Stimulated activated naive CD8-positive, alpha-beta T cell treated with anti-CD3 and anti-CD28 coated beads, Interleukin-15, amount 100 ng/mL, for 72 hours (primary cell): ENCODE results near the gene USB1.

ENCODE experiments used
- ATAC-seq: fragments of 150-1000 bp; cut with Tn5 transposase; 2 replicates; pipeline ENCODE4 v1.10.0; 2021; ENCODE audit warnings: mild to moderate bottlenecking, moderate library complexity
- DNase-seq, 2 donors: peaks; one replicate each; pipeline ENCODE4 v3.0.0; 2021 to 2022
- H3K27ac Mint-ChIP-seq, 2 donors: one replicate each; pipeline ENCODE4 v1.8.0; 2022; ENCODE audit warnings: mild to moderate bottlenecking in 2 of 2, mixed read lengths in 2 of 2, moderate library complexity in 2 of 2
- H3K27me3 Mint-ChIP-seq: one replicate; pipeline ENCODE4 v1.8.0; 2022; ENCODE audit warnings: mixed read lengths
- H3K4me1 Mint-ChIP-seq: one replicate; pipeline ENCODE4 v1.8.0; 2022; ENCODE audit warnings: mild to moderate bottlenecking, mixed read lengths
- H3K4me3 Mint-ChIP-seq, 2 donors: one replicate each; pipeline ENCODE4 v1.8.0; 2022; ENCODE audit warnings: mild to moderate bottlenecking in 2 of 2, mixed read lengths in 2 of 2, moderate library complexity in 1 of 2
- H3K9me3 Mint-ChIP-seq, 2 donors: one replicate each; pipeline ENCODE4 v1.8.0; 2022; ENCODE audit warnings: mixed read lengths in 2 of 2

Gene USB1

GRCh38 chr16:57982385-57982784, 18.8 kb upstream of the USB1 start:
- H3K9me3 Mint-ChIP-seq = no peaks in the 10 kb centered on the region
- peaks cover 21% of the 10 kb centered on the region for H3K4me1 Mint-ChIP-seq
- no peak for DNase-seq
- H3K27ac Mint-ChIP-seq = no peak overlapping the region
- H3K27me3 Mint-ChIP-seq = no peaks in the 10 kb centered on the region
- no peak overlapping the region for H3K4me3 Mint-ChIP-seq
- no peak for ATAC-seq

GRCh38 chr16:57984443-57985203, 16.6 kb upstream of the USB1 start:
- Mint-ChIP-seq H3K27ac (peak overlapping the region; percentile 66 to 86), H3K27me3 (no peaks in the 10 kb centered on the region), H3K9me3 (no peaks in the 10 kb centered on the region), H3K4me1 (peaks cover 21% of the 10 kb centered on the region), H3K4me3 (peak overlapping the region; percentile 95 to 96)
- peak; percentile 91 to 94 for DNase-seq
- peak; percentile 95 for ATAC-seq

GRCh38 chr16:57985204-57986181, 15.7 kb upstream of the USB1 start:
- H3K4me1 Mint-ChIP-seq = peaks cover 21% of the 10 kb centered on the region
- no peaks in the 10 kb centered on the region for H3K27me3 Mint-ChIP-seq
- peak overlapping the region; percentile 27 to 86 for H3K27ac Mint-ChIP-seq
- H3K4me3 Mint-ChIP-seq = peak overlapping the region; percentile 95 to 96
- DNase-seq (no peak), ATAC-seq (peak; percentile 71)
- no peaks in the 10 kb centered on the region for H3K9me3 Mint-ChIP-seq

GRCh38 chr16:57986196-57986595, 15.0 kb upstream of the USB1 start:
- peaks cover 21% of the 10 kb centered on the region for H3K4me1 Mint-ChIP-seq
- no peaks in the 10 kb centered on the region for H3K27me3 Mint-ChIP-seq
- H3K27ac Mint-ChIP-seq = no peak overlapping the region
- DNase-seq (no peak), ATAC-seq (no peak)
- H3K9me3 Mint-ChIP-seq = no peaks in the 10 kb centered on the region
- no peak overlapping the region for H3K4me3 Mint-ChIP-seq

GRCh38 chr16:57987441-57988177, 13.6 kb upstream of the USB1 start:
- ATAC-seq = no peak
- Mint-ChIP-seq H3K9me3 (no peaks in the 10 kb centered on the region), H3K4me1 (peaks cover 21% of the 10 kb centered on the region), H3K4me3 (no peak overlapping the region), H3K27me3 (no peaks in the 10 kb centered on the region), H3K27ac (peak overlapping the region in 1 of 2 donors; percentile 72)
- DNase-seq = no peak

GRCh38 chr16:57988929-57989328, 12.3 kb upstream of the USB1 start:
- H3K4me1 Mint-ChIP-seq = peaks cover 20% of the 10 kb centered on the region
- H3K4me3 Mint-ChIP-seq = no peak overlapping the region
- DNase-seq (no peak), ATAC-seq (no peak)
- no peaks in the 10 kb centered on the region for H3K27me3 Mint-ChIP-seq
- H3K27ac Mint-ChIP-seq = no peak overlapping the region
- H3K9me3 Mint-ChIP-seq = no peaks in the 10 kb centered on the region

GRCh38 chr16:57991551-57992059, 9.6 kb upstream of the USB1 start:
- no peak for DNase-seq
- Mint-ChIP-seq H3K9me3 (no peaks in the 10 kb centered on the region), H3K4me3 (no peak overlapping the region), H3K4me1 (peaks cover 23% of the 10 kb centered on the region), H3K27ac (peak overlapping the region in 1 of 2 donors; percentile 80), H3K27me3 (no peaks in the 10 kb centered on the region)
- ATAC-seq = no peak

GRCh38 chr16:57992084-57992483, 9.1 kb upstream of the USB1 start:
- H3K27ac Mint-ChIP-seq = peak overlapping the region in 1 of 2 donors; percentile 3
- DNase-seq (no peak), ATAC-seq (no peak)
- peaks cover 24% of the 10 kb centered on the region for H3K4me1 Mint-ChIP-seq
- no peaks in the 10 kb centered on the region for H3K27me3 Mint-ChIP-seq
- H3K4me3 Mint-ChIP-seq = no peak overlapping the region
- H3K9me3 Mint-ChIP-seq = no peaks in the 10 kb centered on the region

GRCh38 chr16:57993438-57993837, 7.8 kb upstream of the USB1 start:
- no peak overlapping the region for H3K4me3 Mint-ChIP-seq
- ATAC-seq = no peak
- H3K27me3 Mint-ChIP-seq = no peaks in the 10 kb centered on the region
- H3K4me1 Mint-ChIP-seq = peaks cover 37% of the 10 kb centered on the region
- DNase-seq = no peak
- H3K9me3 Mint-ChIP-seq = no peaks in the 10 kb centered on the region
- no peak overlapping the region for H3K27ac Mint-ChIP-seq

GRCh38 chr16:57993897-57994296, 7.3 kb upstream of the USB1 start:
- ATAC-seq = no peak
- Mint-ChIP-seq H3K9me3 (no peaks in the 10 kb centered on the region), H3K27ac (no peak overlapping the region), H3K27me3 (no peaks in the 10 kb centered on the region), H3K4me3 (no peak overlapping the region), H3K4me1 (peaks cover 42% of the 10 kb centered on the region)
- DNase-seq = no peak

GRCh38 chr16:57994361-57994760, 6.8 kb upstream of the USB1 start:
- ATAC-seq (no peak), DNase-seq (no peak)
- Mint-ChIP-seq H3K4me1 (peaks cover 47% of the 10 kb centered on the region), H3K9me3 (no peaks in the 10 kb centered on the region), H3K4me3 (no peak overlapping the region), H3K27ac (no peak overlapping the region), H3K27me3 (no peaks in the 10 kb centered on the region)

- Mint-ChIP-seq H3K4me1 (peaks cover 49% of the 10 kb centered on the region), H3K27me3 (no peaks in the 10 kb centered on the region), H3K9me3 (no peaks in the 10 kb centered on the region), H3K27ac (peak overlapping the region in 1 of 2 donors; percentile 70), H3K4me3 (no peak overlapping the region)
- DNase-seq = peak in 1 of 2 donors; percentile 45
- ATAC-seq = peak; percentile 29
Measured at GRCh38 chr16:57994778-57995177, 6.4 kb upstream of the USB1 start.

- Mint-ChIP-seq H3K27me3 (no peaks in the 10 kb centered on the region), H3K4me1 (peaks cover 50% of the 10 kb centered on the region), H3K4me3 (no peak overlapping the region), H3K9me3 (no peaks in the 10 kb centered on the region), H3K27ac (peak overlapping the region in 1 of 2 donors; percentile 74)
- DNase-seq (no peak), ATAC-seq (no peak)
Measured at GRCh38 chr16:57995721-57996405, 5.3 kb upstream of the USB1 start.

GRCh38 chr16:57996406-57997175, 4.6 kb upstream of the USB1 start:
- ATAC-seq (no peak), DNase-seq (no peak)
- H3K9me3 Mint-ChIP-seq = no peaks in the 10 kb centered on the region
- peaks cover 57% of the 10 kb centered on the region for H3K4me1 Mint-ChIP-seq
- no peak overlapping the region for H3K27ac Mint-ChIP-seq
- H3K4me3 Mint-ChIP-seq = no peak overlapping the region
- H3K27me3 Mint-ChIP-seq = no peaks in the 10 kb centered on the region
